ENCODE results near the gene PGA3. TPM values are rescaled to one million over a fixed set of nuclear protein-coding genes. Genes with fewer than 3 reads are reported as not detected.

The PGA3 gene
- total and polyA plus RNA-seq, 2 of the 8 experiments (the other 6 are each of a cell fraction or from before 2014, with no cell fraction given) = not detected

DNA sequence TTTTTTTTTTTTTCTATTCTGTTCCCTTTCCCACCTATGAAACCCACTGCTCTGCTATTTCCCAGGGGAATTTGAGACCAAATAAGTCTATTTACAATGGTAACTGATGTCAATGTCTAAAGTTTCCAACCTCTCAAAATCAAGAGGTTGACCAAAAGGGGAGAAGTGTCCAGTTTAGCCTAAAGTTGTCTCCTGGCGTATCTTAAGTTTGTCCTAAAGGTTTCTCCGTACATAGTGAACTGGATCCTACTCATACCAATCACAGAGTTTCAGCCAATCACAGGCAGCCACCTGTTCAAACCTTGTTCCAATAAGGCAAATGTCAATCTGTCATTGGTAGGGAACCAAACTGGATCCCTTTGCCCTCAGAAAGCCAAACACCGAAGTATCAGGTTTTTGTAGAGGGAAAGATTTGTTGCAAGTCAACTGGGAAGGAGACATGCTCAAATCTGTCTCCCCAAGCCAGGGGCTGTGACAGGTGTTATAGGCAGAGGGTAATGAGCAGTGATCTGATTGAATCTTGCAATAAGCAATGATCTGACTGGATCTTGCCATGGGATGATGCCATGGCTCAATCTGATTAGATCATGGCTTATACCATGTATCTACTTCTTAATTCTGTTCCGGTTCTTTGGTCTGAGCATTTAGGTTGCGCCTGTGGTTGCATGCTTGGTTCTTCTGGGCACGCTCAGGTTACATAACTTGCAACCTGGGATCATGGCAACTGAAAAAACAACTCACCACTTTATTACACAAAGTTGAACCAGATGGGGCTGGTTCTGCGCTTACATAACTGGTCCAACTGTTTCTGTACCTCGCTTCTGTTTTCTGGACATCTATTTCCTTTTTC is 41.0 kb upstream of the PGA3 start (continued):
- TF ChIP-seq RAD21 (IDR thresholded peaks at IDR 0.05 in 1 of 2, conservative IDR thresholded peaks at IDR 0.05 in 1 of 2; ENCODE audit: low read depth in 2 of 2, low read length in 2 of 2) (no peak), SAP30 (IDR thresholded peaks at IDR 0.05; ENCODE audit: insufficient read depth, insufficient replicate concordance, low read length) (no peak)

Data from H1 (cell line).